Rectal smooth muscle tissue (tissue), 1 donor: ENCODE data around the gene LRRC8C.
A peak's percentile ranks its signal among the peaks of the same experiment; 100 is the strongest.

Experiments
- H3K27ac ChIP-seq: one replicate; pipeline ENCODE4 v1.7.0; 2013; ENCODE audit warnings: low read depth, low read length, inconsistent platforms
- H3K27me3 ChIP-seq: one replicate; pipeline ENCODE4 v1.7.0; 2013; ENCODE audit warnings: low read length; ENCODE audit not compliant: control insufficient read depth, insufficient read depth
- H3K36me3 ChIP-seq: one replicate; pipeline ENCODE4 v1.7.0; 2013; ENCODE audit warnings: low read length; ENCODE audit not compliant: control insufficient read depth, insufficient read depth
- H3K4me1 ChIP-seq: one replicate; pipeline ENCODE4 v1.7.0; 2013; ENCODE audit warnings: low read length; ENCODE audit not compliant: control insufficient read depth, insufficient read depth
- H3K4me3 ChIP-seq: one replicate; pipeline ENCODE4 v1.7.0; 2013; ENCODE audit warnings: low read length
- H3K9ac ChIP-seq: one replicate; pipeline ENCODE4 v1.7.0; 2013; ENCODE audit warnings: low read length

Gene LRRC8C

DNA sequence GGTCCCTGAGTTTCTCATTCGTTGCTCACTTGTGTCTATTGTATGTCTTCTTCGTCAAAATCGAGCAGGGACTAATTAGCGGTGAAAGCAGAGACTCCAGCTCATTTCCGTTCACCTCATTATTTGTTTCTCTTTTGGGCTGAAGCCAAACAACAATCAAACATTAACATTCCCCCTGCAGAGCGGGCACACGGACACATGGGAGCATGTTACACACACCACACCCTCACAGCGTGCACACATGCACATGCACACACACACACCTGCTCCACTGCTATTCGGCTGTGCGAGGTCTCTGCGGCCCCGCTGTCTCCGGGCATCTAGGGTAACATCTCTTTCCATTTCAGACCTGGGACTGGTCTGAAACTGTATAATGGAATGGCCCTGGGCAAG, 129.5 kb downstream of the LRRC8C start:
- peaks cover 2% of the 10 kb centered on the region for H3K4me1 ChIP-seq
- H3K27me3 ChIP-seq: no peaks in the 10 kb centered on the region
- H3K36me3 ChIP-seq: no peaks in the 10 kb centered on the region
- H3K4me3 ChIP-seq: peak overlapping the region; percentile 59
- no peak overlapping the region for H3K27ac ChIP-seq
- no peak overlapping the region for H3K9ac ChIP-seq

DNA sequence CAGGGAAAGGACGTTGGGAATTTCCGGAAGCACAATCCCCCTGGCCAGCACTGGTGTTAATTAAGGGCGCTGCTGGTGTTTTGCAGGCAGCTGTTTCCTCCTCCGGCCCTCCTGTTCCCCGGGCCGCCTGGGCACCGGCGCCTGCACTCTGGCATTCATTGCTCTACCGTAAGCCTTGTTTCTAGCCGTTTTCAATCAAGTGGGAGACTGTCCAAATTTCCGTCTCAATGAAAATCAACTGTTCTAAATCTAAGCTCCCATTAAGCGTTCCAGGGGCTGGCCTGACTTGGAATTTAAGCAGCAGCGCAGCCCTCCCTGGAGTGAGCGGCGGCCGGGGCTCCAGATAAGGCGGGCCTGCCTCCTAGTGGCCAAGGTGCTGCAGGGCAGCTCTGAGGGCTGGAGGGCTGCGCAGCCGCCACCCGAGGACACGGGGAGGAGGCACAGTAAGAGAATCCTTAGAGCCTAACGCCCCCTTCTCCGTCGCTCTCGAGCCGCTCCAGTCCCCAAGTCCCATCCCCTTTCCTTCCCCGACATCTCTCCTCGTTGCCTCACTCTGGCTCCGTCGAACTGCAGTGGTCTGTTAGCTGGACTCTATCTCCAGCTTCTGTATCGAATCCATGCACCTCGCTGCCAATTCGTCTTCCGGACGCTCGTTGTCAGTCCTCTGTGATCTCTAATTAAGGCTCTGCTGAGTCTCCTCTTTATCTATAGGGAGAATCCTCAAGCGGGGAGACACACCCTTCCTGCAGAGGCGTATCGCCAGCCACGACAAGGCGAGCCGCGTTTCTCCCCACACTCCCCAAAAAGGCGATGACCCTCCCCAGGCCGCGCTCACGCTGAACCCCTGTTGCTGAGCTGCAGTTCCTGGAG, 130.1 kb downstream of the LRRC8C start:
- H3K4me1 ChIP-seq: peaks cover 2% of the 10 kb centered on the region
- no peaks in the 10 kb centered on the region for H3K27me3 ChIP-seq
- H3K27ac ChIP-seq: no peak overlapping the region
- no peaks in the 10 kb centered on the region for H3K36me3 ChIP-seq
- H3K4me3 ChIP-seq: peak overlapping the region; percentile 59
- H3K9ac ChIP-seq: no peak overlapping the region

- H3K36me3 ChIP-seq: no peaks in the 10 kb centered on the region
- no peaks in the 10 kb centered on the region for H3K27me3 ChIP-seq
- peak overlapping the region; percentile 59 for H3K4me3 ChIP-seq
- no peak overlapping the region for H3K27ac ChIP-seq
- H3K9ac ChIP-seq: no peak overlapping the region
- peaks cover 2% of the 10 kb centered on the region for H3K4me1 ChIP-seq
These were observed 130.7 kb downstream of the LRRC8C start for GRCh38 chr1:89763649-89763986.

DNA sequence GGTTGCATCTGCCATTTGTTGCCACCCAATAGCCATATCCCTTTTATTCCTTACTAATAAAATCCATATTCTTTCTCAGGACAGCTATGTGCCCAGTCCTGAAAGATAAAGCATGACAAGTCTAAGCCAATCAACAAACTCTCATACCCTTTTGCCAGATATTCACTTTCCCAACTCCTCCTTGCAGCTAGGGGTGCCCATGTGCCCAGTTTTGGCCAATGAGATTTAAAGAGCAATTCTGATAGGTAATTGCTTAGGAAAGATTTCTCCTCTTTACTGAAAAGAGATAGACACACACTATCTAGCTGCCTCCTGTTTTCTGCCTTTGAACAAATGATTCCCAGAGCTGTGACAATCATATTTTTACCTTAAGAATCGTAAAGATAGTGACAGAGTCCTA, 132.9 kb downstream of the LRRC8C start:
- Histone ChIP-seq H3K9ac (no peak overlapping the region), H3K27me3 (no peaks in the 10 kb centered on the region), H3K36me3 (no peaks in the 10 kb centered on the region), H3K27ac (no peak overlapping the region), H3K4me3 (no peak overlapping the region), H3K4me1 (peaks cover 2% of the 10 kb centered on the region)

GRCh38 chr1:89767618-89768017, 134.7 kb downstream of the LRRC8C start:
- H3K4me3 ChIP-seq: no peak overlapping the region
- no peaks in the 10 kb centered on the region for H3K4me1 ChIP-seq
- H3K36me3 ChIP-seq: no peaks in the 10 kb centered on the region
- no peaks in the 10 kb centered on the region for H3K27me3 ChIP-seq
- no peak overlapping the region for H3K9ac ChIP-seq
- no peak overlapping the region for H3K27ac ChIP-seq
